ENCODE results near the gene LMAN2. TPM values are rescaled to one million over a fixed set of nuclear protein-coding genes. Genes with fewer than 3 reads are reported as not detected.

The LMAN2 gene
- total and polyA plus RNA-seq, 3 donors from 2014 or later, result 254 to 355 (median 355) TPM

GRCh38 chr5:177288191-177288590, 63.3 kb downstream of the LMAN2 start:
- TF ChIP-seq, protein P1, sequence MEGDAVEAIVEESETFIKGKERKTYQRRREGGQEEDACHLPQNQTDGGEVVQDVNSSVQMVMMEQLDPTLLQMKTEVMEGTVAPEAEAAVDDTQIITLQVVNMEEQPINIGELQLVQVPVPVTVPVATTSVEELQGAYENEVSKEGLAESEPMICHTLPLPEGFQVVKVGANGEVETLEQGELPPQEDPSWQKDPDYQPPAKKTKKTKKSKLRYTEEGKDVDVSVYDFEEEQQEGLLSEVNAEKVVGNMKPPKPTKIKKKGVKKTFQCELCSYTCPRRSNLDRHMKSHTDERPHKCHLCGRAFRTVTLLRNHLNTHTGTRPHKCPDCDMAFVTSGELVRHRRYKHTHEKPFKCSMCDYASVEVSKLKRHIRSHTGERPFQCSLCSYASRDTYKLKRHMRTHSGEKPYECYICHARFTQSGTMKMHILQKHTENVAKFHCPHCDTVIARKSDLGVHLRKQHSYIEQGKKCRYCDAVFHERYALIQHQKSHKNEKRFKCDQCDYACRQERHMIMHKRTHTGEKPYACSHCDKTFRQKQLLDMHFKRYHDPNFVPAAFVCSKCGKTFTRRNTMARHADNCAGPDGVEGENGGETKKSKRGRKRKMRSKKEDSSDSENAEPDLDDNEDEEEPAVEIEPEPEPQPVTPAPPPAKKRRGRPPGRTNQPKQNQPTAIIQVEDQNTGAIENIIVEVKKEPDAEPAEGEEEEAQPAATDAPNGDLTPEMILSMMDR (IDR thresholded peaks at IDR 0.05), result no peak
- no peak for TF ChIP-seq POLR2A (IDR thresholded peaks at IDR 0.05)
- no peak for DNase-seq
- Histone ChIP-seq H3K4me1 (no peaks in the 10 kb centered on the region), H3K27me3 (no peaks in the 10 kb centered on the region), H3K9me3 (no peaks in the 10 kb centered on the region), H3K36me3 (ENCODE audit: low read depth, missing control alignments) (no peaks in the 10 kb centered on the region), H3K27ac (no peak overlapping the region), H3K4me3 (no peak overlapping the region)
- 83 to 91% methylated on average over 2 of the region's 2 CpGs for WGBS, 2 donors
- intact Hi-C loops (cut with DNase I; ENCODE audit: low total_unique reads), result no loop called here

Other genes with a start within 250 kb of the LMAN2 start
- 10 to 100 TPM; 71.2 to 86.6 TPM for gene NSD1, start 217.9 kb downstream of the LMAN2 start, total RNA-seq
- gene NSD1, start 217.9 kb downstream of the LMAN2 start, polyA plus RNA-seq (ENCODE audit: insufficient read depth, low read depth, low replicate concordance), result 66.0 TPM
- gene RAB24, start 47.9 kb downstream of the LMAN2 start, total RNA-seq, result 10 to 100 TPM; 25.5 to 29.4 TPM
- 19.2 TPM for gene RAB24, start 47.9 kb downstream of the LMAN2 start, polyA plus RNA-seq (ENCODE audit: insufficient read depth, low read depth, low replicate concordance)
- 10 to 100 TPM; 65.7 to 83.4 TPM for gene PRELID1, start 47.9 kb downstream of the LMAN2 start, total RNA-seq
- 78.3 TPM for gene PRELID1, start 47.9 kb downstream of the LMAN2 start, polyA plus RNA-seq (ENCODE audit: insufficient read depth, low read depth, low replicate concordance)
- gene MXD3, start 39.8 kb downstream of the LMAN2 start, total RNA-seq, result 10 to 100 TPM; 12.5 to 12.9 TPM
- 7.7 TPM for gene MXD3, start 39.8 kb downstream of the LMAN2 start, polyA plus RNA-seq (ENCODE audit: insufficient read depth, low read depth, low replicate concordance)
- 10 to 100 TPM; 39.2 to 40.5 TPM for gene RGS14, start 6.3 kb upstream of the LMAN2 start, total RNA-seq
- 25.3 TPM for gene RGS14, start 6.3 kb upstream of the LMAN2 start, polyA plus RNA-seq (ENCODE audit: insufficient read depth, low read depth, low replicate concordance)
- gene SLC34A1, start 32.8 kb upstream of the LMAN2 start, total RNA-seq, result under 1 TPM in 1 of 2 donors, not detected in 1; 0.19 TPM
- gene SLC34A1, start 32.8 kb upstream of the LMAN2 start, polyA plus RNA-seq (ENCODE audit: insufficient read depth, low read depth, low replicate concordance), result not detected
- gene PFN3, start 49.0 kb upstream of the LMAN2 start, total RNA-seq, result 10 to 100 TPM; 27.5 to 45.7 TPM
- gene PFN3, start 49.0 kb upstream of the LMAN2 start, polyA plus RNA-seq (ENCODE audit: insufficient read depth, low read depth, low replicate concordance), result 7.4 TPM
- 1 to 10 TPM; 5.3 to 5.8 TPM for gene F12, start 57.9 kb upstream of the LMAN2 start, total RNA-seq
- 4.9 TPM for gene F12, start 57.9 kb upstream of the LMAN2 start, polyA plus RNA-seq (ENCODE audit: insufficient read depth, low read depth, low replicate concordance)
- gene GRK6, start 75.0 kb upstream of the LMAN2 start, total RNA-seq, result 10 to 100 TPM; 51.8 to 57.0 TPM
- gene GRK6, start 75.0 kb upstream of the LMAN2 start, polyA plus RNA-seq (ENCODE audit: insufficient read depth, low read depth, low replicate concordance), result 32.6 TPM
- gene PRR7, start 95.1 kb upstream of the LMAN2 start, total RNA-seq, result 10 to 100 TPM; 19.9 to 23.2 TPM
- gene PRR7, start 95.1 kb upstream of the LMAN2 start, polyA plus RNA-seq (ENCODE audit: insufficient read depth, low read depth, low replicate concordance), result 2.8 TPM
- 10 to 100 TPM; 69.6 to 83.1 TPM for gene DBN1, start 122.0 kb upstream of the LMAN2 start, total RNA-seq
- 50.5 TPM for gene DBN1, start 122.0 kb upstream of the LMAN2 start, polyA plus RNA-seq (ENCODE audit: insufficient read depth, low read depth, low replicate concordance)
- gene PDLIM7, start 145.9 kb upstream of the LMAN2 start, total RNA-seq, result 100 to 1,000 TPM in 1 of 2 donors, 10 to 100 TPM in 1; 90.5 to 118 TPM
- 72.2 TPM for gene PDLIM7, start 145.9 kb upstream of the LMAN2 start, polyA plus RNA-seq (ENCODE audit: insufficient read depth, low read depth, low replicate concordance)
- gene DOK3, start 158.2 kb upstream of the LMAN2 start, total RNA-seq, result 10 to 100 TPM; 10.7 to 18.7 TPM
- gene DOK3, start 158.2 kb upstream of the LMAN2 start, polyA plus RNA-seq (ENCODE audit: insufficient read depth, low read depth, low replicate concordance), result 10.4 TPM
- gene DDX41, start 165.3 kb upstream of the LMAN2 start, total RNA-seq, result 100 to 1,000 TPM; 193 to 197 TPM
- 99.1 TPM for gene DDX41, start 165.3 kb upstream of the LMAN2 start, polyA plus RNA-seq (ENCODE audit: insufficient read depth, low read depth, low replicate concordance)
- gene FAM193B, start 202.9 kb upstream of the LMAN2 start, total RNA-seq, result 100 to 1,000 TPM; 111 to 157 TPM
- 81.3 TPM for gene FAM193B, start 202.9 kb upstream of the LMAN2 start, polyA plus RNA-seq (ENCODE audit: insufficient read depth, low read depth, low replicate concordance)
- gene TMED9, start 240.5 kb upstream of the LMAN2 start, total RNA-seq, result 100 to 1,000 TPM; 122 to 128 TPM
- gene TMED9, start 240.5 kb upstream of the LMAN2 start, polyA plus RNA-seq (ENCODE audit: insufficient read depth, low read depth, low replicate concordance), result 140 TPM
- 10 to 100 TPM; 49.9 to 55.7 TPM for gene B4GALT7, start 248.5 kb upstream of the LMAN2 start, total RNA-seq
- 39.9 TPM for gene B4GALT7, start 248.5 kb upstream of the LMAN2 start, polyA plus RNA-seq (ENCODE audit: insufficient read depth, low read depth, low replicate concordance)